ENCODE data around the gene MAPRE3.

GRCh38 chr2:26945991-26946750, 24.3 kb upstream of the MAPRE3 start:
- TF ChIP-seq, protein P1, sequence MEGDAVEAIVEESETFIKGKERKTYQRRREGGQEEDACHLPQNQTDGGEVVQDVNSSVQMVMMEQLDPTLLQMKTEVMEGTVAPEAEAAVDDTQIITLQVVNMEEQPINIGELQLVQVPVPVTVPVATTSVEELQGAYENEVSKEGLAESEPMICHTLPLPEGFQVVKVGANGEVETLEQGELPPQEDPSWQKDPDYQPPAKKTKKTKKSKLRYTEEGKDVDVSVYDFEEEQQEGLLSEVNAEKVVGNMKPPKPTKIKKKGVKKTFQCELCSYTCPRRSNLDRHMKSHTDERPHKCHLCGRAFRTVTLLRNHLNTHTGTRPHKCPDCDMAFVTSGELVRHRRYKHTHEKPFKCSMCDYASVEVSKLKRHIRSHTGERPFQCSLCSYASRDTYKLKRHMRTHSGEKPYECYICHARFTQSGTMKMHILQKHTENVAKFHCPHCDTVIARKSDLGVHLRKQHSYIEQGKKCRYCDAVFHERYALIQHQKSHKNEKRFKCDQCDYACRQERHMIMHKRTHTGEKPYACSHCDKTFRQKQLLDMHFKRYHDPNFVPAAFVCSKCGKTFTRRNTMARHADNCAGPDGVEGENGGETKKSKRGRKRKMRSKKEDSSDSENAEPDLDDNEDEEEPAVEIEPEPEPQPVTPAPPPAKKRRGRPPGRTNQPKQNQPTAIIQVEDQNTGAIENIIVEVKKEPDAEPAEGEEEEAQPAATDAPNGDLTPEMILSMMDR (IDR thresholded peaks at IDR 0.05; ENCODE audit: insufficient read depth, low read length, poor library complexity, severe bottlenecking), result no peak
- no peak for TF ChIP-seq EZH2phosphoT487 (conservative IDR thresholded peaks at IDR 0.05; ENCODE audit: low read length)
